Measurements from ENCODE around the gene WDR41. TPM values are rescaled to one million over a fixed set of nuclear protein-coding genes. Genes with fewer than 3 reads are reported as not detected.
A peak's percentile ranks its signal among the peaks of the same experiment; 100 is the strongest.

The WDR41 gene
- total RNA-seq, 1 donor from 2014 or later = 35.6 TPM

- Histone ChIP-seq H3K27me3 (ENCODE audit: low read depth) (no peaks in the 10 kb centered on the region), H3K27ac (no peak overlapping the region), H3K4me1 (no peaks in the 10 kb centered on the region), H3K4me3 (no peak overlapping the region), H3K9me3 (no peaks in the 10 kb centered on the region), H3K36me3 (no peaks in the 10 kb centered on the region)
- no peak for TF ChIP-seq CTCF (IDR thresholded peaks at IDR 0.05)
- intact Hi-C loops (cut with DNase I) = no loop called here
- ATAC-seq (peak; percentile 26 to 50), DNase-seq (no peak)
These were observed 91.5 kb downstream of the WDR41 start for GRCh38 chr5:77400645-77401044.

GRCh38 chr5:77398896-77399295, 93.2 kb downstream of the WDR41 start:
- Histone ChIP-seq H3K4me3 (no peak overlapping the region), H3K36me3 (no peaks in the 10 kb centered on the region), H3K27me3 (ENCODE audit: low read depth) (no peaks in the 10 kb centered on the region), H3K4me1 (no peaks in the 10 kb centered on the region), H3K27ac (no peak overlapping the region), H3K9me3 (no peaks in the 10 kb centered on the region)
- no peak for ATAC-seq
- DNase-seq = no peak
- intact Hi-C loops (cut with DNase I) = no loop called here
- TF ChIP-seq CTCF (IDR thresholded peaks at IDR 0.05) = no peak

- Histone ChIP-seq H3K36me3 (no peaks in the 10 kb centered on the region), H3K9me3 (no peaks in the 10 kb centered on the region), H3K27me3 (ENCODE audit: low read depth) (no peaks in the 10 kb centered on the region), H3K4me3 (no peak overlapping the region), H3K4me1 (no peaks in the 10 kb centered on the region), H3K27ac (no peak overlapping the region)
- TF ChIP-seq CTCF (IDR thresholded peaks at IDR 0.05) = no peak
- ATAC-seq = no peak
- DNase-seq = no peak
- intact Hi-C loops (cut with DNase I) = no loop called here
These were observed 93.7 kb downstream of the WDR41 start for GRCh38 chr5:77398458-77398857.

- DNase-seq = no peak
- Histone ChIP-seq H3K27ac (no peak overlapping the region), H3K36me3 (no peaks in the 10 kb centered on the region), H3K4me3 (no peak overlapping the region), H3K4me1 (no peaks in the 10 kb centered on the region), H3K27me3 (ENCODE audit: low read depth) (no peaks in the 10 kb centered on the region), H3K9me3 (no peaks in the 10 kb centered on the region)
- no peak for TF ChIP-seq CTCF (IDR thresholded peaks at IDR 0.05)
- ATAC-seq = no peak
- intact Hi-C loops (cut with DNase I) = no loop called here
These were observed 94.3 kb downstream of the WDR41 start for GRCh38 chr5:77397686-77398292.

- Histone ChIP-seq H3K9me3 (no peaks in the 10 kb centered on the region), H3K36me3 (no peaks in the 10 kb centered on the region), H3K27ac (no peak overlapping the region), H3K4me1 (no peaks in the 10 kb centered on the region), H3K27me3 (ENCODE audit: low read depth) (no peaks in the 10 kb centered on the region), H3K4me3 (no peak overlapping the region)
- TF ChIP-seq CTCF (IDR thresholded peaks at IDR 0.05) = no peak
- intact Hi-C loops (cut with DNase I) = no loop called here
- DNase-seq (no peak), ATAC-seq (no peak)
These were observed 96.1 kb downstream of the WDR41 start for GRCh38 chr5:77396017-77396416.
